MM.1S (cell line): Measurements from ENCODE around the gene CLDN11.

Experiments used
- EZH2 ChIP-seq: fragments of 300-600 bp; sonication (generic); optimal IDR thresholded peaks from 2 replicates; pipeline ENCODE3; 2017; ENCODE audit warnings: low read depth, mild to moderate bottlenecking, antibody characterized with exemption, low read length, mixed read lengths
- EZH2phosphoT487 ChIP-seq: fragments of 300-600 bp; sonication (generic); IDR thresholded peaks from 2 replicates; pipeline ENCODE4 v1.6.1; 2018; ENCODE audit warnings: antibody characterized with exemption, low read length
- TF ChIP-seq, protein P1 (sequence below): fragments of 300-600 bp; sonication (generic); IDR thresholded peaks from 2 replicates; pipeline ENCODE4 v1.5.1; 2016; ENCODE audit warnings: antibody characterized with exemption, low read length, mixed read lengths

DNA sequence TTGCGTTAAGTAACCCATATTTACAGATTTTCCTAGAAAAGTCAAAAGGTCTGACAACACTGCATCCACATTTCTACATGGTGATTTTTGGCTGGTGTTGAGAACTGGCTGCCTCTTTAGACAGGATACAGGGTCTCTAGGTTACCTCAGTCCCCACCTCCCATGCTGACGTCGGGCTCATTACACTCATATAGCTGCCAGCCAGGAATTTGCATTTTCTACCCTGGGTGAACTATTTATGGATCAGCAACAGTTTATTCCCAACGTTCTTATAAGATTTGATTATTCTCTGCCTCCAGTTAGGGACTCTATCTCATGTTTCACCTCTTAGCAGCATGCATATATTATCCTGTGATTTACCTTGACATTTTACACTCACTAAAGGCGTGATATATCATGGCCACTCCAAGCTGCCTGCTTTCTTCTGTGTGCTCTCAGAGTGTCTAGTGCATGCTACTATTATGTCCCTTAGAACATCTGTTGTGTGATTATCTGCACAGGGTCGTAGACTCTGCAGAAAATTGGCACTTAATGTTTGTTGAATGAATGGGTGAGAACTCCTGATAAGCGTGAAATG lies 49.0 kb downstream of the CLDN11 start:
- TF ChIP-seq EZH2 (no peak), EZH2phosphoT487 (no peak)
- TF ChIP-seq, protein P1, sequence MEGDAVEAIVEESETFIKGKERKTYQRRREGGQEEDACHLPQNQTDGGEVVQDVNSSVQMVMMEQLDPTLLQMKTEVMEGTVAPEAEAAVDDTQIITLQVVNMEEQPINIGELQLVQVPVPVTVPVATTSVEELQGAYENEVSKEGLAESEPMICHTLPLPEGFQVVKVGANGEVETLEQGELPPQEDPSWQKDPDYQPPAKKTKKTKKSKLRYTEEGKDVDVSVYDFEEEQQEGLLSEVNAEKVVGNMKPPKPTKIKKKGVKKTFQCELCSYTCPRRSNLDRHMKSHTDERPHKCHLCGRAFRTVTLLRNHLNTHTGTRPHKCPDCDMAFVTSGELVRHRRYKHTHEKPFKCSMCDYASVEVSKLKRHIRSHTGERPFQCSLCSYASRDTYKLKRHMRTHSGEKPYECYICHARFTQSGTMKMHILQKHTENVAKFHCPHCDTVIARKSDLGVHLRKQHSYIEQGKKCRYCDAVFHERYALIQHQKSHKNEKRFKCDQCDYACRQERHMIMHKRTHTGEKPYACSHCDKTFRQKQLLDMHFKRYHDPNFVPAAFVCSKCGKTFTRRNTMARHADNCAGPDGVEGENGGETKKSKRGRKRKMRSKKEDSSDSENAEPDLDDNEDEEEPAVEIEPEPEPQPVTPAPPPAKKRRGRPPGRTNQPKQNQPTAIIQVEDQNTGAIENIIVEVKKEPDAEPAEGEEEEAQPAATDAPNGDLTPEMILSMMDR: no peak
